Fibroblast of the aortic adventitia (primary cell): ENCODE measurements around the gene RECQL. TPM values are rescaled to one million over a fixed set of nuclear protein-coding genes. Genes with fewer than 3 reads are reported as not detected.
A peak's percentile ranks its signal among the peaks of the same experiment; 100 is the strongest.

Experiments used
- DNase-seq: peaks from one replicate; pipeline ENCODE4 v3.0.0-alpha.2; 2010; ENCODE audit warnings: low read depth
- H3K4me3 ChIP-seq: 2 replicates; pipeline ENCODE4 v1.5.1; 2011; ENCODE audit warnings: low read depth, mild to moderate bottlenecking, control low read depth, low read length, moderate library complexity
- CTCF ChIP-seq: IDR thresholded peaks from 2 replicates; pipeline ENCODE4 v1.5.1; 2011; ENCODE audit warnings: mild to moderate bottlenecking, low read length, control low read depth, inconsistent platforms; ENCODE audit not compliant: insufficient read depth
- total RNA-seq: library from RNA; depleted of rRNA; stranded (reverse); fragments of >200 nt; gene quantifications from 2 replicates; pipeline ENCODE4 v1.2.3, GENCODE V29; 2012; ENCODE audit warnings: low replicate concordance

RECQL gene
- total RNA-seq: 54.1 and 114 TPM in 2 replicates

GRCh38 chr12:21501258-21502163 is at the start of gene RECQL, which contains the start of gene GOLT1B:
Gene RECQL, minus strand, starts transcription at chr12:21501635. Its CDS starts 2,065 bp downstream, at chr12:21499570.
Gene GOLT1B, plus strand, starts transcription at chr12:21501789. Its CDS starts 135 bp downstream, at chr12:21501924.
- DNase-seq: peak; percentile 99
- peak within 1 kb of the TSS; percentile 88 for H3K4me3 ChIP-seq
- TF ChIP-seq CTCF: no peak

- no peak overlapping the region for H3K4me3 ChIP-seq
- DNase-seq: no peak
- TF ChIP-seq CTCF: no peak
Measured at GRCh38 chr12:21547437-21547836, 46.0 kb upstream of the RECQL start.

GRCh38 chr12:21546716-21547115 is 45.3 kb upstream of the RECQL start:
- no peak for DNase-seq
- H3K4me3 ChIP-seq: no peak overlapping the region
- no peak for TF ChIP-seq CTCF

GRCh38 chr12:21545557-21545956 is 44.1 kb upstream of the RECQL start:
- no peak for TF ChIP-seq CTCF
- no peak overlapping the region for H3K4me3 ChIP-seq
- no peak for DNase-seq

GRCh38 chr12:21543151-21543550 is 41.7 kb upstream of the RECQL start:
- no peak overlapping the region for H3K4me3 ChIP-seq
- TF ChIP-seq CTCF: no peak
- no peak for DNase-seq

- no peak overlapping the region for H3K4me3 ChIP-seq
- TF ChIP-seq CTCF: no peak
- DNase-seq: no peak
Measured at GRCh38 chr12:21542403-21542802, 41.0 kb upstream of the RECQL start.

- no peak overlapping the region for H3K4me3 ChIP-seq
- DNase-seq: no peak
- no peak for TF ChIP-seq CTCF
Measured at GRCh38 chr12:21541773-21542172, 40.3 kb upstream of the RECQL start.
